ENCODE data around the gene DPH1. TPM values are rescaled to one million over a fixed set of nuclear protein-coding genes. Genes with fewer than 3 reads are reported as not detected.

Gene DPH1
- total RNA-seq, 2 donors from 2014 or later: 17.2 to 21.6 TPM

DNA sequence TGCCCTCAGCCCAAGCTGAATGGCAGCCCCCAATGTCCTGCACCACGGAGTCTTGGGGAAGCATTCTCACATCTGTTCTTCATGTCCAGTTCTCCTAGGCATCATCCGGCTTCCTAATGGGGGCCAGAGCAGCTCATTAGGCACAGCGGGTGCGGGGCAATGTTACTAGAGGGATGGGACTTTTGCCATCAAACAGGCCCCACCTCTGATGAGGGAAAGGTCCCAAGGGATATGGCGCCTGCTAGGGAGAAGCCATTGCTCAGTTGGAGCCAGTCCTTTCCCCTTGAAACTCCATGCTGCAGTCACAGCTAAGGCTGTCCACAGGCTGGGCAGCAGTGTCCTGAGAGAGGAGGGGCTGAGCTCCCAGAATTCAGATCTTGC, 1.7 kb upstream of the DPH1 start:
- Histone ChIP-seq H3K4me1 (peaks cover 0 to 58% of the 10 kb centered on the region in 2 donors), H3K27me3 (no peaks in the 10 kb centered on the region)

GRCh38 chr17:2028737-2029136, 1.2 kb upstream of the DPH1 start:
- no peak overlapping the region for H3K4me3 ChIP-seq
- peaks cover 0 to 53% of the 10 kb centered on the region in 2 donors for H3K4me1 ChIP-seq
- H3K9me3 ChIP-seq: no peaks in the 10 kb centered on the region
- peak overlapping the region in 1 of 2 donors; percentile 39 for H3K27ac ChIP-seq
- peaks cover 4% of the 10 kb centered on the region for H3K36me3 ChIP-seq
- DNase-seq (ENCODE audit: low spot score): no peak
- TF ChIP-seq CTCF (IDR thresholded peaks at IDR 0.05): no peak
- no peaks in the 10 kb centered on the region for H3K27me3 ChIP-seq

More for the DNA sequence above, 1.7 kb upstream of the DPH1 start:
- no peaks in the 10 kb centered on the region for H3K36me3 ChIP-seq
- peak overlapping the region in 1 of 2 donors; percentile 39 for H3K27ac ChIP-seq
- no peak overlapping the region for H3K4me3 ChIP-seq
- no peak for TF ChIP-seq CTCF (IDR thresholded peaks at IDR 0.05)
- no peak for DNase-seq (ENCODE audit: low spot score)
- H3K9me3 ChIP-seq: no peaks in the 10 kb centered on the region

DNA sequence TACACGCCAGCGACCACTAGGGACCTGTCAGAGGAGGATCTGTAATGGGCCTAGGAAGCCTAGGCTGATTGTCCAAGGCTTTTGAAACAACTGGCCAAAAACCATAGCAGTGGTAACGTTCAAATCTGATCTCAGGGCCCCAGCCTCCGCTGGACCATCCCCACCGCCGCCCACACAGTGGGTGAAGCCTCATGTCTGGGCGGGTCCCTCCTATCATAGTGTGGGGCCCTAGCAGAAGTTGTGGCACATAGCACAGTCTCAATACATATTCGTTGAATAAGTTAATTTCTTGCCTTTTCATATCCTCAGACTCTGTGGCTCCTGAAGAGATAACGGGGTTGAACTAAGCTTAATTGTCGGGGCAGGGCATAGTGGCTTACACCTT, 818 bp downstream of the DPH1 start:
- H3K9me3 ChIP-seq: no peaks in the 10 kb centered on the region
- H3K4me3 ChIP-seq: peak overlapping the region; percentile 81 to 97
- H3K4me1 ChIP-seq: peaks cover 0 to 36% of the 10 kb centered on the region in 2 donors
- no peak for DNase-seq (ENCODE audit: low spot score)
- TF ChIP-seq CTCF (IDR thresholded peaks at IDR 0.05): peak in 1 of 2 donors; percentile 46
- H3K27ac ChIP-seq: peak overlapping the region in 1 of 2 donors; percentile 81
- H3K36me3 ChIP-seq: peaks cover 10% of the 10 kb centered on the region
- H3K27me3 ChIP-seq: no peaks in the 10 kb centered on the region

DNA sequence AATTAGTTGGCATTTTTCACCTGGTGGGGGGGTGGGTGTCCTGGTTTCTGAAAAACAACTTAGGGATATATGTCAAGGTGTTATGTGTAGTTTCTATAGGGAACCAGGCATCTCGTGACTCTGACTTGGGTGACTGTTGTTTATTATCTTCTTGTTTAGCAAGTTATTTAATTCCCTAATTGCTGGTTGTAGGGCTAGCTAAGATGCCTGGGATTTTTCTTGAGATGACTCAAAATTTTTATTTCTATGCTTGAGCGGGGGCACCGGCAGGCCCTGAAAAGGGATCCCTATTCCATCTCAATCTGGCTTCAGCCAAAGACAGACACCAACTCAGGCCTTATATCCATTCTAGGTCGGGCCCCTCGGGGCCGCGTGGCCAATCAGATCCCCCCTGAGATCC, 3.2 kb downstream of the DPH1 start:
- no peak for DNase-seq (ENCODE audit: low spot score)
- peaks cover 0 to 23% of the 10 kb centered on the region in 2 donors for H3K4me1 ChIP-seq
- no peak overlapping the region for H3K4me3 ChIP-seq
- H3K9me3 ChIP-seq: no peaks in the 10 kb centered on the region
- peaks cover 34% of the 10 kb centered on the region for H3K36me3 ChIP-seq
- no peaks in the 10 kb centered on the region for H3K27me3 ChIP-seq
- TF ChIP-seq CTCF (IDR thresholded peaks at IDR 0.05): no peak
- no peak overlapping the region for H3K27ac ChIP-seq

DNA sequence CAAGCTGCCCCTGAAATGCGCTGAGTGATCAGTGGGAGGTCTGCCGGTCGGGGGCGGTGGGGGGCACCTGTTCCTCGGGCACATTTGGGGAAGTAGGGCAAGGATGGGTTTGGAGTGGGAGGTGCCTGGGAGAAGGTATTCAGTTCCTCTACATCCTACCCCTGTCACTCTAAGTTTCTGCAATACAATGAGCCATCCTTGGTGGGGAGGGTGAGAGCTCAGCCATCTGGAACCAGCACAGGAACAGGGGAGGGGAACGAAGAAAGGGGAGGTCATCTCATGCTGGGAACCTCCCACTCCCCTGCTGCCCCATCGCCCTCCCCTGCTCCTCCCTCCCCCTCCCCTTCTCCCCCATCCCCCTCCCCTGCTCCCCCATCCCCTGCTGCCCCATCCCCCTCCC, 4.2 kb downstream of the DPH1 start:
- H3K27ac ChIP-seq: no peak overlapping the region
- H3K9me3 ChIP-seq: no peaks in the 10 kb centered on the region
- H3K4me3 ChIP-seq: no peak overlapping the region
- H3K4me1 ChIP-seq: peaks cover 0 to 17% of the 10 kb centered on the region in 2 donors
- no peaks in the 10 kb centered on the region for H3K27me3 ChIP-seq
- DNase-seq (ENCODE audit: low spot score): no peak
- peaks cover 37% of the 10 kb centered on the region for H3K36me3 ChIP-seq
- TF ChIP-seq CTCF (IDR thresholded peaks at IDR 0.05): no peak

GRCh38 chr17:2034806-2035540, 5.0 kb downstream of the DPH1 start:
- Histone ChIP-seq H3K9me3 (no peaks in the 10 kb centered on the region), H3K4me3 (no peak overlapping the region), H3K36me3 (peaks cover 37% of the 10 kb centered on the region), H3K27ac (no peak overlapping the region), H3K27me3 (no peaks in the 10 kb centered on the region), H3K4me1 (peaks cover 0 to 12% of the 10 kb centered on the region in 2 donors)
- no peak for DNase-seq (ENCODE audit: low spot score)
- TF ChIP-seq CTCF (IDR thresholded peaks at IDR 0.05): no peak
